LNCAP (cell line): ENCODE data around the gene SEMA5A.

Source experiments
- TF ChIP-seq, protein P1 (sequence below): fragments of 450-650 bp; IDR thresholded peaks from 2 replicates; pipeline ENCODE4 v1.5.1; 2017; ENCODE audit warnings: mild to moderate bottlenecking

Gene SEMA5A

DNA sequence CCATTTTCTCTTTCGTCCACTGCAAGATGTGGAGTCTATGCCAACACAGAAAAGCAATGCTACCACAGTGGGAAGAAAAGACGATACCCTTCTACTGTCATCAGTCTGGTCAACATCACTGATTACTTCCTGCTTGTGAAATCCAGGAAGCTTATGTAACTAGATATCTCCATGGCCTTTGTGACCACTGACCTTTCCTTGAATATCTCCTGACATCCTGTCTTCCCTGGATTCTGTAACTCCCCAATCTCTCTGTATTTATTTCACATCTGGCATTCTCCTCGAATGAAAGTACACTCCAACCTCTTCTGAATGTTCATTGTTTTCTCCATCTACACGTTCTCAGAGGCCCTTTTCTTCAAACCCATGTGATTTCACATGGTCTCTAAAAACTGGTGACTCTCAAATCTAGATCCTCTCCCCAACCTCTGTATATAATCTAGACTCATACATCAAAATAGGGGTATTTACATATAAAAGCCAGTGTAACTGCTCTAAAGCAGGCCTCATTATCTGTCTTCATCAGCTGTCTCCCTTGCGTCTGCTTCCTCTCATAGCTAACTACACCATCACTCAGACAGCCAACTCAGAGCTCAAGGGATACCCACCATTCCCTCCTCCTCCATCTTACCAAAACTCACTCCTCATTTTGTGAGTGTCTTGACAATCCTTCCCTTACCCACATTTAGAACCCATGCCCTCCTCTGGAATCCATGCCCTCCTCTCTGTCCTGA lies 156.8 kb downstream of the SEMA5A start:
- TF ChIP-seq, protein P1, sequence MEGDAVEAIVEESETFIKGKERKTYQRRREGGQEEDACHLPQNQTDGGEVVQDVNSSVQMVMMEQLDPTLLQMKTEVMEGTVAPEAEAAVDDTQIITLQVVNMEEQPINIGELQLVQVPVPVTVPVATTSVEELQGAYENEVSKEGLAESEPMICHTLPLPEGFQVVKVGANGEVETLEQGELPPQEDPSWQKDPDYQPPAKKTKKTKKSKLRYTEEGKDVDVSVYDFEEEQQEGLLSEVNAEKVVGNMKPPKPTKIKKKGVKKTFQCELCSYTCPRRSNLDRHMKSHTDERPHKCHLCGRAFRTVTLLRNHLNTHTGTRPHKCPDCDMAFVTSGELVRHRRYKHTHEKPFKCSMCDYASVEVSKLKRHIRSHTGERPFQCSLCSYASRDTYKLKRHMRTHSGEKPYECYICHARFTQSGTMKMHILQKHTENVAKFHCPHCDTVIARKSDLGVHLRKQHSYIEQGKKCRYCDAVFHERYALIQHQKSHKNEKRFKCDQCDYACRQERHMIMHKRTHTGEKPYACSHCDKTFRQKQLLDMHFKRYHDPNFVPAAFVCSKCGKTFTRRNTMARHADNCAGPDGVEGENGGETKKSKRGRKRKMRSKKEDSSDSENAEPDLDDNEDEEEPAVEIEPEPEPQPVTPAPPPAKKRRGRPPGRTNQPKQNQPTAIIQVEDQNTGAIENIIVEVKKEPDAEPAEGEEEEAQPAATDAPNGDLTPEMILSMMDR, result no peak

DNA sequence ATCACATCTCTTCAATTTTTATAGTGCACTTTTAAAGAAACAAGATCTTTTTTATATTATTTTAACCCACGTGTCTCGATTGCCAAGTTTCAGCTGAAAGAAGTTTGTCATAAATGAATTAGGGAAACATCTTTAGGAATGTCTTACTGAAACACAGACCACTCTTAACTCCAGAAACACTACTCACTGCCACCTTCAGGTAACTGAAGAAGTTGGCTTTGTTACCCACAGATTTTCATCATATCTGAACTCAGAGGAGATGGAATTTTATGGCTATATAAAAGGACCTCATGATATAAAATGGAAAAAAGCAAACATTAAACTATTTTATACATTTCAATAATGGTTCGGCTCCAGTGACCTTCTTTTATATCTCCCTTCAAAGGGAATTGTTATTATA lies 158.0 kb downstream of the SEMA5A start:
- TF ChIP-seq, protein P1, result no peak; the same call in 1 of the 2 replicates

DNA sequence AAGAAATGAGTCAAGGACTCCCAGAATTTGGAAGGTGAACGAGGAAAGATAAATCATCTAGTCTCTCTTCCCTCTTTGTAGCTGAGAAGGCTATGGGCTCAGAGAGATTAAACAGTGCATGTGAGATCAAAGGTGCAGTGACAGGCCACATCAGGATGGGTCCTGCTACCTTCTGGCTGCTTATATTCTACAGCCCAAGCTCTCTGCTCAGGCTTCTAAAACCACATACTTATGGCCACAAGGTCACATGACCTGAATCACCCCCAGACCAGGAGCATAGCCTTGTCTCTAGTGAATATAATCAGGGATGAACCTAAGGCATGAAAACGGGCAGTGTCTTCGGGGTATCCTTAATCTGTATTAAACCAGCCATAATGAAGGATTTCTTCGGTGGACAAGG lies 158.9 kb downstream of the SEMA5A start:
- TF ChIP-seq, protein P1, result no peak

DNA sequence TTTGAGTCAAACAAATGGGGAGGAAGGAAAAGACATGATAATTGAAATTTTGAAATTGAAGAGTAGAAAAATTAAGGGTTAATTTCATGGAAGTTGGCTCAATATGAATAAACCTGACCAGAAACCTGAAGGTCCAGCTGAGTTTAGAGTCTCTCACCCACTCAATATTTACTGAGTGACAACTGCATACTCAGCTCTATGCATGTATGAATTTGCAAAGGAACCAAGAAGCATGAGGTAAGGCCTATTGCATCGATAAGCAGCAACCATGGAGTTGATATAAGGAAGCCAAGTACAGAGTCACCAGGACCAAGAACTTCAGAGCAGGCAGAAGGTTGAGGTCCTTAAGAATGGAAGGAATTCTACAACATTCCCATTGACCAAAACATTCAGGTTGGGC lies 163.4 kb downstream of the SEMA5A start:
- TF ChIP-seq, protein P1, result no peak

DNA sequence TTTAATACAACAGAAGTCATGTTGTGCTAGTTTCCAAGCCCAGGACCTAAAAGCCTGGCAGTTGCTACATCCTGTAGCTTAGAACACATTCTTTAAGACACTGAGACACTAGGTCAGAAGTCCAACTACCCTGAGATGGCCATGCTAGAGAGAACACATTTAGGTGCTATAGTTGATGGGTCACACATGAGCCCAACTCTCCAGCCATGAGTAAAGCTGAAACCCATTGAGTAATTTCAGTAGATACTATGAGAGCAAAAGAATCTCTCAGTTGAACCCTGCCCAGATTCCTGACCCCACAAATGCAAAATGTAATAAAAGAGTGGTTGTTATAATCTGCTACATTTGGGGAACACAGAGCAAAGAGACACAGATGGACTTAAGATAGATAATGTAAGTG lies 164.4 kb downstream of the SEMA5A start:
- TF ChIP-seq, protein P1, result no peak

DNA sequence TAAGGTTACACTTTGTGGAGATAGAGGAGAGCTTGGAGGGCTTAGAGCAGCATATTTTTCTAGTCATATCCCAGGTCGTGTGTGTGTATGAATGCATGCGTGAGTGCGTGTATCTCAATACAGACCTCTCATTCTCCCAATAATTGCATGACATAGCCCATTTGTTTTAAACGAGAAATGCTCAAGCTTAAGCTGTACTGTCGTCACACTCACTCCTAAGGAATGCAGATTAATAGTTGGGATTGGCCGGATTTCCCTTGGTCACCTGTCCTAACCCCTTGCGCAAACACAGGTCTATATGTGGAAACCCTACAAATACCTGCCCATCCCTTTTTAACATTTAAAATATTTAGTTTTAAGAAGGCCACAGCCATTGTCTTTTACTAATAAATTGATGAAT lies 165.8 kb downstream of the SEMA5A start:
- TF ChIP-seq, protein P1, result no peak

DNA sequence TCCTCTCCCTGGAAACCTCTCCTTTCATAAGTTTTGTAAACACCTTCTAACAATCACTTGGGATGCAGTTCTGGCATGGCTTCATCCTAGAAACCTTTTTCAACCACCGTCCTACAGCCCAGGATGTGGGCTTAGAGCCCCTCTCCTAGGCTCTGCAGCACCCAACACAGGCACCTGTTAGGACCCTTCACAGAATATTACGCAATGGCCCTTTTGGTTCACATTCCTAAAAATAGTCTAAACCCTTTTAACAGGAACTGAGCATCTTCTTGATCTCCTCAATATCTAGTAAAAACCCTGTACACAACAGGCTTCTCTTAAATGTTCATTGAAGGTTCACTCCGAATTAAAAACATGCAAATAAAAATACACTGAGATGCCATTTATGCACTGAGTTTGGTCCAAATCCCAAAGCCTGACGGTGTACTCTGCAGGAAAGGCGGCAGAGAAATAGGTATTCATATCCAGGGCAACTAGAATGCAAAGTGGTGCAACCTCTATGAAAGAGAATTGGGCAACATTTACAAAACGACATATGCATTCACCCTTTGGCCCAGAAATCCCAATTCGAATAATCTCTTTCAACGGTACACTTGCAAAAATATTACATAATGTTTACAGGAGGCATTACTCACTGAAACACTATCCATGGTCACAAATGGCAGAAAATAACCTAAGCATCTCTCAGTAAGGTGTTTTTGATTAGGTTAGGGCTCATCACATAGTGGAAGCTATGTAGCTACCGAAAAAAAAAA lies 169.3 kb downstream of the SEMA5A start:
- TF ChIP-seq, protein P1, result no peak
